Iris pigment epithelial cell (primary cell): ENCODE results near the gene KDM2A.
"Not testable (repeated sequence)": the region's sequence is repeated elsewhere in the genome, so short reads cannot be mapped to it uniquely, and the experiment has no call there.

ENCODE experiments used
- DNase-seq: peaks from one replicate; pipeline ENCODE4 v3.0.0-alpha.2; 2011; ENCODE audit warnings: low read depth

Gene KDM2A

GRCh38 chr11:67237574-67237973 lies 118.5 kb downstream of the KDM2A start:
- no peak for DNase-seq

DNA sequence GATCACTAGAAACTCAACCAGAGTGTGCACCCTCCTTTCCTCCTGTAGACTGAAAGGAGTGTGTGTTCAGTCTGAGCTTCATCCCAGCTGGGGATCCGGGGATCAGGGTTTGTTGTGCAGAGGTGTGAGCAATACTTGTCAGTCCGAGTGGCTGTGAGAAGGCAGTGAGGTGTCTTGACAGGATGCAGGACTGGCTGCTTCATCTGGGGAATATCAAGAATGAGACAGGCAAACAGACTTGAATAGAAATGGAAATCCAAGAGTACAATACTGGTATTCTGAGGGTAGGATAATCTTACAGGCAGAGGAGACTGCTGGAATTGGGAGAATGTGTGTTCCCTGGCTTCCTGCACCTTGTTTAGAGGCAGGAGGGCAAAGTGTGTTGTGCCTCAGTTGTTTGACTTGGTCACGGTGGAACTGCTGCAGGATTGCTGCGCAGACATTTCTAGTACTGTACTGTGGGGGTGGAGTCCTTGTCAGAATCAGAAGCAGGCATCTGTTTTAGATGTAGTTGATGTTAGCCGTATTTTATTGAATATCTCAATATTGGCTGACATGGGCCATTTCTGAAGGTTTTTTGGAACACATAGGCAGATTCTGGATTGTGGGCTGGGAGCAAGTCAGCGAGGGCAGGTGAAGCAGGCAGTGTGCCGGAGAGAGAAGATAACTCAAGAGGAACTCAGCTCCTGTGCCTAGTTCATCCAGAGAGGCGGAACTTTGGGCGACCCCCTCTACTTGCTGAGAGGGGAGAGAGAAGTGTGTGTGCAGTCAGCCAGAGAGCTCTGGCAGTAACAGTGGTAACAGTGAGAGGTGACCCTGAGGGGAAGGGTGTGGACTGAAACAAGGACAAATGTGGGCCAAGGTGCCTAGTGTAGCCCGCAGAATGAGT lies 120.1 kb downstream of the KDM2A start:
- DNase-seq: peak; percentile 36

- peak; percentile 100 for DNase-seq
Observed at GRCh38 chr11:67239783-67240575, 120.9 kb downstream of the KDM2A start.

DNA sequence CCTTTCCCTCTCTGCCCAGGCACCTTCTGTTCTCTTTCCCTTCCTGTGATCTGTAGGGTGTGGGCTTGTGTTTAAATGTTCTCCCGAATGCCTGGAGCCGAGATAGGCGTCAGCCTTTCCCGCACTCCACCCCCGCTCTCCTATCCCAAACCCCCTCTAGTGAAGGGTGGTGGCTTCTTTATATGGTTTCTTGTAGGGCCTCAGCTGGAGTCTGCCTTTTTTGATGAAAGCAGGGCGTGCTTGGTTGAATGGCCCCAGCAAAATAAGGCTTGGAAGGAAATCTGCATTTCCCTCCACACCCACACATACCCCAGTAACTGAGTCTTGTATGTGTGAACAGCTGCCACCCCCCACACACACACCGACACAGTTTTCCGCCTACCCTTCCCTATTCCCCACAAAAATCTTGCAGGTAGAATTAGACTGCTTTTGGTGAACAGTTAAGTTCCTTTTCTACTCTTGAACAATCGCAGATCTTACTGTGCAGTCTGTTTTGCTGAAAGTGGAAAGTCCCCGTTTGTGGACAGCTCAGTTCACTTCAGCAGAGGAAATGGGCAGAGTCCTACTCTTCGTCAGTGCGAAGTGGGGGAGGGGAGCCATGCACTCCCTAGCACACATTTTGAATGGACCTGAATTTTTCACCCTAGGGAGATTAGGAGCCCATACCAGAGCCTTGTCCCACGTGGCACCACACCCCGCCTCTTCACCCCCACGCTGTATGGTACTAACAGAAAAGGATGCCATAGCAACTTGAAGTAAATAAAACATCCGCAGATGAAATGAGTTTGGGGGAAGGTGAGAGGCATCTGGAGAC lies 121.7 kb downstream of the KDM2A start:
- DNase-seq: peak; percentile 81

DNA sequence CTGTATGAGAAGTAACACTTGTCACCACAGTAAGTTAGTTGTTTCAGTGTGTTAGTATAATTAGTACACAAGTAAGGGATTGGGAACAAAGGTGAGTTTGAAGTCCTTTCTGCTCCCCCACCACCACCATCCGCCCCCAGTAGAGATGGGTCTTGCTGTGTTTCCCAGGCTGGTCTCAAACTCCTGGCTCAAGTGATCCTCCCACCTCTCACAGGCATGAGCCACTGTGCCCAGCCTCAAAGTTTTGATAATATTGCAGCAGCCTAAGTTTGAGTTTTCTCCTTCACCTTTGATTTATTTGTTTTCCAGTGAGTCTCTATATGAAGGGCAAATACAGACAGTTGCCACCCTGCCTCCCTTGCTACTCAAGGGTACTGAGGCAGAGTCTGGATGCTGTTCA lies 123.5 kb downstream of the KDM2A start:
- DNase-seq: no peak

DNA sequence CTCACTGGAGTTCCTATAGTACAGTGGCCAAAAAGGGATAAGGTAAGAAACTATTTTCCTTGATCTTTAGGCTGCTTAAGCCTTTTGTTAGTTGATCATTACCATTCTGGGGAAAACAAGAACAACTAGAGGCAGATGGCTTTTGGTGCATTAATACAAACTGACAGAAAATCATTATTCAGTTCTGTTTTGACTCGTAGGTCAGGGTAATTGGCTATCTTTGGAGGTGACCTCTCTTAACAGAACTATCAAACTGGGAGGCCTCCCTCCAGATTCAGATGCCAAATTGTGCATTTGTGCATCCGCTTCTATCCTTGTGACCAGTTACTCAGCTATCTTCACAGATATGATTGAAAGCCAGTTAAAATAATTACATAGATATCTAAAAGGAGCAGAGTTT lies 124.0 kb downstream of the KDM2A start:
- no peak for DNase-seq

DNA sequence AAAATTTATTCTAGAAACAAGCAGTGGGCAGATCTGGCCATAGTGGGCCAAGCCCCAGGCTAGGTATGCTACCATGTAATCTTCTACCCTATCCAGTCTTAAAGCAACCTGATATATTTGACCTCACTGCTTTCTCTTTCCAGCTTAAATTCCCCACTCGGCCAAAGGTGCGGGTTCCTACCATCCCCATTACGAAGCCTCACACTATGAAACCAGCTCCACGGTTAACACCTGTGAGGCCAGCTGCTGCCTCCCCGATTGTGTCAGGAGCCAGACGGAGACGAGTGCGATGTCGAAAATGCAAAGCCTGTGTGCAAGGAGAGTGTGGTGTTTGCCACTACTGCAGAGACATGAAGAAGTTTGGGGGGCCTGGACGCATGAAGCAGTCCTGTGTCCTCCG lies 126.0 kb downstream of the KDM2A start:
- no peak for DNase-seq

DNA sequence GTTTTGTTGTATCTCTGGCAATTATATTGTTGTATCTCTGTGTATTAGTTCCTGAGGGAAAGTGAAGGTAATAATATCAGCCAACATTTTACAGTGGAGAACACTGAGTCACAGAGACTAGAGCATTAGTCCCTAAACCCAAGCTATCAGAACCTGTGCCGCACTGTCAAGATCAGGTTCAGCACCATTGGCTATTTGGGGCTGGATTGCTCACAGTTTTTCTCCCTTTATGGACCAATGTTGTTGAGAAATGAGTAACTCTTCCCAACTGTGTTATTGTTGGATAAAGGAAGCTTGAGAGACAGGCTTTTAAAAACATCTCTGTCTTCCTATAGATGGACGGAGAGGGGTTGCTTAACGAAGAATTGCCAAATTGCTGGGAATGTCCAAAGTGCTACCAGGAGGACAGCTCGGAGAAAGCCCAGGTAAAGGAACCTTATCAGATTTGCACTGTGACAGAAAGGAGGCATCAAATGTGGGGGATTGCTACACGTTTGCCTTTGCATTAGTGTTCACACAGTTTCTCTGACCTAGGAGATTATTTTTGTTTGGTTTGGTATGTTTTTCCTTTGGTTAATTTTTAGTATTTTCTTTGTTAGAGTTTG lies 129.0 kb downstream of the KDM2A start:
- DNase-seq: no peak

DNA sequence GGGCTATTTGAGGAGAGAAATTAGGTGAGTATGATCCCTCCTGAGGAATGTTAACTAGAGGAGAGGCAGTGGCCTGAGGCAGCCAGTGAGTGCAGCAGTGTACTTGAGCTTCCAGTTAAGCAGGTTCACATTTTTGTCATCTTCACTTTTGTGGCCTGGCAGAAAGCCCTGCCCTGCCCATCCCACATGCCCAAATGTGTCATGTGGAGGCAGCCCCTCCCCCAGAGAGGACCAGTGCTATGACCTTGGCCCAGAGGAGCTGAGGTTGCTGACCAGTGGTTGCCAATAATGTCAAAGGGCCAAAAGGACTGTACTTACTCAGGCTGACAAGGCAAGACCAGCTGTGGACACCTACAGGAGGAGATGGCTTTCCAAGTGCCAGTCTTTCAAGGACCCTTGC lies 129.6 kb downstream of the KDM2A start:
- DNase-seq: no peak

DNA sequence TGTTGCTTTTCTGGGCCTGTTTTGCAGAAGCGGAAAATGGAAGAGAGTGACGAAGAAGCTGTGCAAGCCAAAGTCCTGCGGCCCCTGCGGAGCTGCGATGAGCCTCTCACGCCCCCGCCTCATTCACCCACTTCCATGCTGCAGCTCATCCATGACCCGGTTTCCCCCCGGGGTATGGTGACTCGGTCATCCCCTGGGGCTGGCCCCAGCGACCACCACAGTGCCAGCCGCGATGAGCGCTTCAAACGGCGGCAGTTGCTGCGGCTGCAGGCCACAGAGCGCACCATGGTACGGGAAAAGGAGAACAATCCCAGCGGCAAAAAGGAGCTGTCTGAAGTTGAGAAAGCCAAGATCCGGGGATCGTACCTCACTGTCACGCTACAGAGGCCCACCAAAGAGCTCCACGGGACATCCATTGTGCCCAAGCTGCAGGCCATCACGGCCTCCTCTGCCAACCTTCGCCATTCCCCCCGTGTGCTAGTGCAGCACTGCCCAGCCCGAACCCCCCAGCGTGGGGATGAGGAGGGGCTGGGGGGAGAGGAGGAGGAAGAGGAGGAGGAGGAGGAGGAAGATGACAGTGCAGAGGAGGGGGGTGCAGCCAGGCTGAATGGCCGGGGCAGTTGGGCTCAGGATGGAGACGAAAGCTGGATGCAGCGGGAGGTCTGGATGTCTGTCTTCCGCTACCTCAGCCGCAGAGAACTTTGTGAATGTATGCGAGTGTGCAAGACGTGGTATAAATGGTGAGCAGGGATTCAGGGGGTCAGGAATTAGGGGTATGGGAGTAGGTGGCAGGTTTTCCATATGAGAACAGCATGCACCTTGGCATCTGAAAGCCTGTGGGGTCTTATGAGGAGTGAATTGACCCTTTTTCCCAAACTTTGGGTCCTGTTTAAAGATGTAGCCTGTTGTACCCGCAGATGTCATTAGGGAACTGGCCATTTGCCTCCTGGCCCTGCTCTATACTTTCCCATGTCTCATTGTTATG lies 131.3 kb downstream of the KDM2A start:
- no peak for DNase-seq

DNA sequence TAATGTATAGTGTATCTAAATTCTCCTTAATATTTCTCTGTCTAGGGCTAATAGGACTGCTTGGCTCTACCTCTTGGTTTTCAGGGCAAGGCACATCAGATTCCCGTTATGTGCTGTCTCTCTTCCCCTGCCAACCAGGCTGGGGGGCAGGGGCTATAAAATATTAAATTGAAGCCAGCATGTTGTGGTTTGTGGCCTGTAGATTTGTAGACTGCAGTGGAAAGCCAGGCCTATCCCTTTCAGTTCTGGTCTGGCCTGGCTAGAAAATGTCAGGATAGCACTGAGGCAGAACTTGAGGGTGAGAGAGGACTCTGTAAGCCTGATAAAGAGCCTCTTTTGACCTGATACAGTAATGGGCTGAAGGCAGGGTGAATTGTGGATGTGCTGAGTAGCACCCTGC lies 132.8 kb downstream of the KDM2A start:
- no peak for DNase-seq

GRCh38 chr11:67252831-67253239 lies 133.8 kb downstream of the KDM2A start:
- peak; percentile 51 for DNase-seq

- DNase-seq: no peak
Observed at GRCh38 chr11:67253872-67254624, 135.0 kb downstream of the KDM2A start.

DNA sequence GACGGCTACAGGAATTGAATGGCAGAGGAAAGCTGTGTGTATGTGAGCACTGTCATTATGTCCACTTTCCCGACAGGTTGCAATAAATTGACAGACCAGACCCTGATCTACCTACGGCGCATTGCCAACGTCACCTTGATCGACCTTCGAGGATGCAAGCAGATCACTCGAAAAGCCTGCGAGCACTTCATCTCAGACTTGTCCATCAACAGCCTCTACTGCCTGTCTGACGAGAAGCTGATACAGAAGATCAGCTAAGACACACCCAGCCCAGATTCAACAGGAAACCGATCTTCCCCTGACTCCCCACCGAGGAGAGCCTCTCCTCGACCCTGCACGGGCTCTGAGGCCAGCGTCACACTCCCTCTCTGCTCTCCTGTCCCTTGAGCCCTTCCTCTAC lies 135.7 kb downstream of the KDM2A start:
- DNase-seq: no peak

DNA sequence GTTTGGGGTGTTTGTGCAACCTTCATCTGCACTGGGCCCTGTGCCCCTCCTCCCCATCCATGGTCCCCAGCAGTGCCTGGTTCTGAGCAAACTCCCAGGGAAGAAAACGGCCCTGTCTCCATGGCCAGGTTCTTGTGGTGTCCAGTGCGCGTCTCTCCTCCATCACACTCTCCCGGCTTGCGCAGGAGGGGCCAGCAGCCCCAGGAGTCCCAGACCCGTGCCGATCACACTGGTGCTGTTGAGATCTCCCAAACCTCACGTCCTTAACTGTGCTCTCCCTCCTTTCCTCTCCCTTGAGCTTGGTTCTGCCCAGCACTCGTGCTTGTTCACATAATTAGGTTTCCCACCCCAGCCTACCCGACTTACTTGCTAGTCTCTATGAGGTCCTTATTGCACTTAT lies 136.3 kb downstream of the KDM2A start:
- no peak for DNase-seq

- no peak for DNase-seq
Observed at GRCh38 chr11:67255864-67256263, 136.8 kb downstream of the KDM2A start.

DNA sequence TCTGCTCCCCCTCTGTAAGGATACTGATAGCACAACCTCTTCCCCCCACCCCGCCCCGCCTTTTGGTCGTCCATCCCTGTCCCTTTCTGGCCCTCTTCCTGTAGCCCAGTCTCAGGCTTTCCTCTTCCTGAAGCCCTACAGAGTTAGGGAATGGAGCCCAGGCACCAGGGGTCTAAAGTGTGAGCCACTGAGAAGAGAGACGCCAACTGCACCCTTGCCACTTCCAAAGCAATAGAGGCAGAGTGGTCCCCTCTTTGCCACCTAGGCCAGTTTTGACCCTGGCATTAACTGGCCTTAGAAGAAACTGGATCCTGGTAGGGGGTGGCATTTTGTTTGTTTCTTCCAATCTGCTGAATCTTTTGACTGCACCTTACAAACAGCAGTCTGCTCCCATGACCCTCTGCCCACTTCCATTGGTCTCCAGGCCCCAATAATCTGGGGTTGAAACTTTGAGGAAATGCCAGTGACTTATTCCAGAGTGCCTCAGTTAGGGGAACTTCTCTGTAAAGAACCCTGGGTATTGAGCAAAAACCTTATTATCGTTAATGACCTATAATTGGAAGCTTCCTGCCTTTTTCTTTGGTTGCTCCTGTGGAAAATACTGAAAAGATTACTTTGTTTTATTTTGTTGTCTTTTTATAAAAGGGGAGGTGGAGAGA lies 137.5 kb downstream of the KDM2A start:
- no peak for DNase-seq

GRCh38 chr11:67260406-67260805 lies 141.3 kb downstream of the KDM2A start:
- DNase-seq: no peak

DNA sequence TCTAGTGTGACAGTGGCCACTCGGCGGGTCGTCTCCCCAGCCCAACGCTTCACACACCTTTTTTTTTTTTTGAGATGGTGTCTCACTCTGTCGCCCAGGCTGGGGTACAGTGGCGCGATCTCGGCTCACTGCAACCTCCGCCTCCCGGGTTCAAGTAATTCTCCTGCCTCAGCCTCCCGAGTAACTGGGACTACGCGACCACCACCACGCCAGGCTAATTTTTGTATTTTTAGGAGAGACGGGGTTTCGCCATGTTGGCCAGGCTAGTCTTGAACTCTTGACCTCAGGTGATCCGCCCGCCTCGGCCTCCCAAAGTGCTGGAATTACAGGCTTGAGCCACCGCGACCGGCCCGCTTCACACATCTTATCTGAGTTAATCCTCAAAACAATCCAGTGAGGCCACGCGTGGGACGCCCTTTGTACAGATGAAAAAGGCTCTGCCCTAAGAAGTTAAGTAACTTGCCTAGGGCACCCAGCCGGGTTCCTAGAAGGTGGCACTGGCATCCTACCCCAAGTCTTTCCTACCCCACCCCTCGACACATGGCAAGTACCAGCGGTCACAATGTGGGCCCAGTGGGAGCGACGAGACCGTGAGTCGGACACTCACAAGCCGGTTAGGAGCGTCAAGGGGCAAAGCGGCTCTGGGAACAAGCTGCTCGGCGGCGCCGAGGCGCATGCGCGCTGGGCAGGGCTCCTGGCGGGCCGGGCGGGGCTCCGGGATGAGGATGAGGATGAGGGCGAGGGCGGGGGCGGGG lies 142.0 kb downstream of the KDM2A start:
- not testable (repeated sequence) for DNase-seq
